Stimulated activated naive CD4-positive, alpha-beta T cell treated with Interleukin-2 at 50 U/mL for 16 hours (primary cell): ENCODE results near the gene PTPRD.

Experiments used
- DNase-seq: peaks from one replicate; lab custom pipeline; 2025; lab: John Stamatoyannopoulos, UW

PTPRD gene

DNA sequence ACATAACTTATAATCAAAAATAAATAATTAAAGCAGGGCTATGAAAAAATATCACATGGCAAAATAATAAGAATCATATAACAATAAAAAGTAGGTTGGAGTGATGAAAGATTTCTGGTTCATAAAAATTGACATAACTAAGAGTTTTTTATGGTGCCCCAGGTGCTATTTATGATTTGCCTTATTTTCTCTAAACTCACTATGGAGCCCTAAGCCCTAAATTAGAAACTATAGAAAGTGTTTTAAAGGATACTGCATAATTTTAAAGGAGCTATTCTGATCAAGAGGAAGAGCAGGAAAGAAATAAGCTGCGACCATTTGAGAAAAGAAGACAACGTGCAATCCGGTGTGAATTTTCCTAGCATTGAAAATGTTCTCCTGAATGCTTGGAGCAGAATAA is 2178.2 kb downstream of the PTPRD start:
- DNase-seq: no peak

DNA sequence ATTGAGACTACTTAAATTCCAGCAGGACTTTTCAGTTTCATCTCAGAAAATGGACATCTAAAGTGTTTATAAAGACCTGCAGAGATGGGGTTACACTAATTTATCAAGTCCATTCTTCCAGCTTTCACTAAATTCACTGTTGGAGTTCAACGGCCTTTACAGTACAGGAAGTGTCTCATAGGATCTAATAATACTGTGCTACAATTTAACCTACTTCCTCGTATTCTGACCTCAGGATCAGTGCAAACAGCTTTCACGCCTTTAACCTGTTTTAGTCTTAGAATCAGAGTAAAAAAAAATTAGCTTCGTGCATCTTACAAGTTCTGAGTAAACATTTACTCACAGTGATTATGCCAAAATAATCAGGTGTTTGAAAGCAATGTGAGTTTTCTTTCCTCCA is 2180.6 kb downstream of the PTPRD start:
- DNase-seq: no peak

GRCh38 chr9:8431505-8431904 is 2181.3 kb downstream of the PTPRD start:
- DNase-seq: no peak

DNA sequence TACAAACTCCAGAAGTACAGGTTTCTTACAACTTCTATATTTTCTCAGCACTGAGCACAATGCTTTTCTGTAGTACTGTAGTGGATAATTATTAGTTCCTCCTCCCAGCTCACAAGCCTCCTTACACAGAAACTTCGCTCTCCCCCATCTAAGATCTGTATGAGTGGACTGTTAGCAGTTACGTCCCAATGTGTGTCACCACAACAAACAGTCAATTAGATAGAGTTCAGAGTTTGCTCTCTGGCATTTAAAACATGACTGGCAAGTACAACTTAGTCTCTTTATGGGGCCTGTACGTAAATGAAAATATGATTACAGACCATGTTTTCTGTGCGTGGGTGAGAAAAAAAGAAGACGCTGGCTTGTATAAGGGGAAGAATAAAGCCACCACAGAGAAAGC is 2181.9 kb downstream of the PTPRD start:
- no peak for DNase-seq

DNA sequence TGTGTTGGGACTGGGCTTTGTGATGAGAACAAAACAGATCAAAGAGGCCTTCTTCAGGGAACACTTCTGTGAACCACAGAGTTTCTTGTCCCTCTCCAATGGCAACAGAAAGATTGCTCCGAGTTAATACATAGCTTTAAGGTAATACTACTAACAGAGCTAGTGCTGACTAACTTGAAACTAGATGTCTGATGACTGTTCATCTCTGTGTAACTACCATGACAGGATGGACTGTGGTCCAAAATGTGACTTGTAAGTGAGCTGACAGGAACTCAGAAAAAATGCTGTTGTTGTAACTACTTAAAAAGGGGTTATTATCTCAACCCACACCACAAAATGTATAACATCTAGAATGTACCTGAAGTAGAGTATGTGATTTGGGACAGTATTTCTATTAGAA is 2183.0 kb downstream of the PTPRD start:
- no peak for DNase-seq

DNA sequence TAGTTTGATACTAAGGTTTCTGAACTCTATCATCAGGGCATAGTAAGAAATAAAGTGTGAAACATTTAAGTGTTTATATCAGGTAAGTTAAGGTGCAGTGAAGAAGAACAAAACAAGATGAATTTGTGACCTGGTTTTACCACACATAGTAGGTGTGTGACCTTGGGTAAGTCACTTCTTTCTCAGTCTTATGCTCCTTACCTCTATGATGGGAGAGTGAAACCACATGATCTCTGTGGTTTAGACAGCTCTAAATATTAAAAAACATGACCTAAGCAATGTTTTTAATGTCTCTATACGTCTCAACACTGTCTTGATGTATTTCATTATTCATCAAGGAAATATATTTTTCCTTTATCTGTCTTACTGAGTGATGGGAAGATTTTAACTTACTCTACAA is 2183.6 kb downstream of the PTPRD start:
- no peak for DNase-seq

DNA sequence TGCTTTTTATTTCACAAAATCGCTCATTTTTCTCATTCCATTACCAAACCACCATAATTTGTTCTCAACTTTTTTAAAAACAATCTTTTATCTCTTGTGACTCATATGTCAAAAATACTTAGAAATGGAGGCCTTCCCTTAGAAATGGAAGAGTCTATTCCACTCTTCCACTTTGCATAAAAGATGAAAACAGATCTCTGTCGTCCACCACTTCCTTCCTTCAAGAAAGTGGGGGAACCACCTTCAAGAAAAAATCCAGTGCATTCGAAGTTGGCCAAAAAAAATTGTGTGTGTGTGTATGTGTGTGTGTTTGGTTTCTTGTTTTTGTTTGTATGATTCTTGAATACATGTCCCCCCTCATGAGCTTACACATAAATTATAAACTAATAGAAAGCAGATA is 2184.4 kb downstream of the PTPRD start:
- no peak for DNase-seq

DNA sequence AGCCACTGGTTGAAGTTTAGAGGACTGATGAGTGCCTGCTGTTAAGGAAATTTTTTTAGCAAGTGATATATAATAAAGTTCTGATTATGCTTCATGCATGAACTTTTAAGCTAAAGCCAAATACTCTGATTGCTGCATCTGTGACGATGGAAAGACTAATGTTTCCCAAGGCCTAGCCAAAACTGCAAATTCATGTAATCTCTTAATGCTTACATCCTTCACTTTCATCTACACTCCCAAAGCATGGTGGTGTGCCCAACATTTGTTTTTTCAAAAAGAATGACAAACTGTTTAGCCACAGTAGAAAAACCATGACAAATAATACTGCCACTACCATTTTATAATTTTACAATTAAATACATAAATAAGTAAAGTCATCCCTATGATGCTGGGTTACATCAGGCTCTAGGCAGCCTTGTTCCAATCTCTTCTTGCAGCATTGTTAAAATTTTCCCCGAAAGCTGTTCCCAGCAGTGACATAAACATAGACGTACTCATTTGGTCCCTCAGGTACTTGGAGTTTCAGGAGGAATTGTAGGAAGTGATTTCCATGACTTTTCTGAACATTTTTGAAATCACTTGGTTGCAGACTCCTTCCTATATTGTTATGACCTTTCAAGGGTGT is 2187.9 kb downstream of the PTPRD start:
- DNase-seq: no peak

- no peak for DNase-seq
Measured at GRCh38 chr9:8420416-8420815, 2192.4 kb downstream of the PTPRD start.

GRCh38 chr9:8419596-8420275 is 2193.1 kb downstream of the PTPRD start:
- no peak for DNase-seq

- no peak for DNase-seq
Measured at GRCh38 chr9:8417341-8417740, 2195.5 kb downstream of the PTPRD start.

GRCh38 chr9:8412327-8412726 is 2200.5 kb downstream of the PTPRD start:
- DNase-seq: no peak

GRCh38 chr9:8408575-8409190 is 2204.1 kb downstream of the PTPRD start:
- no peak for DNase-seq

DNA sequence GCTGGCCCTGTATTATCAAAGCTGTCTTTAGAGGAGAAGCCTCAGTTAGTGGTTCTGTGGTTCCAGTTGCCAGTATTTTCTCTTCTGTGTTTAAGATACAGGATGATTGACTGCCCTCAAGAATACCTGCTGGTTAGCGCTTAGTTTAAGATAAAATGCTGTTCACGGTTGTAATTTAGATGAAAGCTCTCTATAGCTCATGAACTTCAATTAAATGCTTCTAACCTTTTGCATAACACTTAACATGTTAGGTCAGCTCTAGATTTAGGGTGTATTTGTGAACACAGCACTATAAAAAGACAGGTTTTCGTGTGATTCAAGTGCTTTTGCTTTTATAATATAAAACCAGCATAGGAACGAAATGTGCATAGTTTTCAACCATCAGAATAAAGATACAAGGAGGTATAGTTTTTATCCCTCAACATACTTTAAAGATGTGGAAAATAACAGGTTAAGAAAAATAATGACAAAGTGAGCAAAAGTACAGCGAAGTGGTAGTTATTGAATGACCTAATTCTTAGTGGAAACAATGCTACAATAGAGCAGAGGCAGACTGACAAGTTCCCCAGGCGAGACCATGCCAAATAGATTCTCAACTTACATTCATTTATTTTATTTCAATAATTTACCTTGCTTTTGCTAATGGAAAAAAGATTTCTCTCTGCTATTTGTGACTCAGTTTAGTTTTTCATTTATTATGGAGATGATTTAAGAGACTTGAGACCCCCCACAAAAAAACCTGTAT is 2210.7 kb downstream of the PTPRD start:
- no peak for DNase-seq

DNA sequence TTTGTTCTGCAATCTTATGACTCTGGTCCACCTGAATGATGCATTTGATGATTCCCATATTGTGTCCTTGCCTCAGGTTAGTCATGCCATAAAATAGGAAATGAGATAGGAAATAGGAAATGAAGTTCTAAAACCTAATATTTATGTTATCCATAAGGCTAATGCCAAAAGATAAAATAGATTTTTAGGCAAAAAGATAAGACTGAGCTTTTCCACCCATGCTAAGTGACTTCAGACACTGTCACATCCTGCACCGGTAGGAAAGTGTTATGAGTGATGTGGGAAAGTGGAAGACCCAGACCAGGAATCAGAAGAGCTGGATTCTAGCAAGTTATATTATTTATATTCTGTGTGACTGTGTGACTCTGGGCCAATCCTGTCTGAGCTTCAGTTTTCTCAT is 2212.4 kb downstream of the PTPRD start:
- no peak for DNase-seq

DNA sequence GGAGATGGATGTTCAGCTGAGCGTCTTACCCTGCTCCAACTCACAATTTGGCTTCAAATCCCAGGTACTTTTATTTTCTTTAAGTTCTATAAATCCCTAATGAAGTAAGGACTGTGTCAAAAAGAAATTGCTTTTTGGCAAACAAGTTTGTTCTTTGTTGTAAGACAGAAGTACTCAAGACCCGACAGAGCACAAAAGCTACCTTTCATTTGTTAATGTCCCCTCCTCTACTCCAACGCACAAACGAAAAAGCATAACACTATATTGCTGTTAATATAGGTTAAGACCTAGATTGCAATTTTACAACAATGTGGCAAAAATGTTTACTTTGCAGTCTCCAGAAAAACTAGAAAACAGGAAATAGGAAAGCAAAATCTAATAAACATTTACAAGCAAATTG is 2217.8 kb downstream of the PTPRD start:
- no peak for DNase-seq

GRCh38 chr9:8394341-8394740 is 2218.5 kb downstream of the PTPRD start:
- no peak for DNase-seq

DNA sequence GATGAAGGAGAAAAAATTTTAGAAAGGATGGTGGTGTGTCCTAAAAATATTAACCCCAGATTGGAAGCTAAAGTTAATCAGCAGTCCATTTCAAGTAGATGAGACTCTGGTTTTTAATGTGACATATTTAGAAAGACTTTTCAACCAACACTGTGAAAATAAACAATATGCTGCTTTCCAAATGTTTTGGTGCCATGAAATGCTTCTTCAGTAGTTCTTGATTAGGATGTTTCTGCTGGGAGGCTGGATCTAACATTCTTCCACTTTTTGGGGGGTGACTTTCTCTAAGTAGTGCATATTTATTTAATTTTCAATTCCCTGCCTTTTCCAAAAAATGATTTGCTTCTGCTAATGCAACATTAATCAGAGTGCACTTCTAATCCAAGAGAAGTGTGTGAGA is 2219.9 kb downstream of the PTPRD start:
- DNase-seq: no peak

GRCh38 chr9:8391566-8391965 is 2221.2 kb downstream of the PTPRD start:
- no peak for DNase-seq

DNA sequence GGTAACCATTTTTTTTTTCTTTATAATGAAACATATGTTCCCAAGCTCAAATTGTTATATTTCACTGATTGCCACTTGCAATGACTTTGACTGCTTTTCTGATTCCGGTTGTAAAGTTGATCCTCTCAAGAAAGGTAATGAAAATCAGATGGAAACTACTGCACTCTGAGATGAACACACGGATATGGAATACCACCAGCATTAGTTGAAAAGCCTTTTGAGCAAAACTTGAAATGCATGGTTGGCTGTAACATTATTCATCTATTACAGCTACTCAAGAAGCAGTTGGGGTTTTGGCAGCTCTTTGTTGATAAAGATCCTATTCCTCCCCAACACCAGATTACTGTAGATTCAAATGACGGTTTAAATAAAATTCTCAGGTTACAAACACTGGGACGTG is 2221.7 kb downstream of the PTPRD start:
- DNase-seq: no peak

DNA sequence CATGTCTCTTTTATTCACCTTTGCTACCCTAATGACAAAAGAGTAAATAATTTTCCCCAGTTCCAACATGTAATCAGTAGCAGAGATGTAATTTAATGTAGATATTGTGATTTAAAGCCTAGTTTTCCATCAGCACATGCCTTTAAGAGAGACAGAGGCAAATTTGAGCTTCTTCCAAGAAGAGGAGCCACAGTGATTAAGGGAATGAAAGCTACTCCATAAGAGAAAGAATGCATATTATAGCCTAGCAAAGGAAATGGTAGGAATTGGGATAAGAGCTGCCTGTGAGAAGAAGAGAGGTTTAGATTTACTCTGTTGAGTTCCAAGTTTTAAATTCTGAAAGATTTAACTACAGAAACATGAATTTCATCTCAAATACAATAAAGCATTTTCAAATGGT is 2222.2 kb downstream of the PTPRD start:
- DNase-seq: no peak

- no peak for DNase-seq
Measured at GRCh38 chr9:8389531-8389930, 2223.3 kb downstream of the PTPRD start.

DNA sequence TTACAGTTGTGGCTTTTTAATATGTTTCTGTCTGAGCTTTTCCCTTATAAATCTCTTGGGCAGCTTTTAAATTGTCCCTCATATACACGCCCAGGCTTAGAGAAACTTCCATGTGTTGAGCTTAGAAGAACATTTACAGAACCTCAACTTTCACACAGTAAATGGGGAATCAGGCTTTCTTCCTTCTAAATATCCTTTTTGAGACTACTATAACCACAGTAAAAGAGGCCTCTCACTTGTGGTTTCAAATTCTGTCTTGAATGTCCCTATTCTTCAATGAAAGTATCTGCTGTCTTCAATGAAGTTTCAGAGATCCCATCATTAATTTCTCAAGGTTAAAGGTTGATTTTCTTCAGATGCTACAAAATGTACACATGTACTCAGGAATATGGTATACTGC is 2224.7 kb downstream of the PTPRD start:
- DNase-seq: no peak
